Measurements from ENCODE around the gene CCL14.
"Not testable (repeated sequence)": the region's sequence is repeated elsewhere in the genome, so short reads cannot be mapped to it uniquely, and the experiment has no call there.

CCL14 gene

GRCh38 chr17:36017799-36018198, 31.3 kb upstream of the CCL14 start, which contains the start of gene CCL23:
CCL23 (minus strand) TSS chr17:36017972; CDS start chr17:36017897, 75 bp downstream.
- TF ChIP-seq, protein P1, sequence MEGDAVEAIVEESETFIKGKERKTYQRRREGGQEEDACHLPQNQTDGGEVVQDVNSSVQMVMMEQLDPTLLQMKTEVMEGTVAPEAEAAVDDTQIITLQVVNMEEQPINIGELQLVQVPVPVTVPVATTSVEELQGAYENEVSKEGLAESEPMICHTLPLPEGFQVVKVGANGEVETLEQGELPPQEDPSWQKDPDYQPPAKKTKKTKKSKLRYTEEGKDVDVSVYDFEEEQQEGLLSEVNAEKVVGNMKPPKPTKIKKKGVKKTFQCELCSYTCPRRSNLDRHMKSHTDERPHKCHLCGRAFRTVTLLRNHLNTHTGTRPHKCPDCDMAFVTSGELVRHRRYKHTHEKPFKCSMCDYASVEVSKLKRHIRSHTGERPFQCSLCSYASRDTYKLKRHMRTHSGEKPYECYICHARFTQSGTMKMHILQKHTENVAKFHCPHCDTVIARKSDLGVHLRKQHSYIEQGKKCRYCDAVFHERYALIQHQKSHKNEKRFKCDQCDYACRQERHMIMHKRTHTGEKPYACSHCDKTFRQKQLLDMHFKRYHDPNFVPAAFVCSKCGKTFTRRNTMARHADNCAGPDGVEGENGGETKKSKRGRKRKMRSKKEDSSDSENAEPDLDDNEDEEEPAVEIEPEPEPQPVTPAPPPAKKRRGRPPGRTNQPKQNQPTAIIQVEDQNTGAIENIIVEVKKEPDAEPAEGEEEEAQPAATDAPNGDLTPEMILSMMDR (IDR thresholded peaks at IDR 0.05; ENCODE audit: insufficient read depth, low read depth, low read length, missing control alignments) = no peak
- no peak within 1 kb of the TSS for H3K4me3 ChIP-seq (ENCODE audit: low read depth, low read length)
- no peak for DNase-seq (ENCODE audit: low read depth)

DNA sequence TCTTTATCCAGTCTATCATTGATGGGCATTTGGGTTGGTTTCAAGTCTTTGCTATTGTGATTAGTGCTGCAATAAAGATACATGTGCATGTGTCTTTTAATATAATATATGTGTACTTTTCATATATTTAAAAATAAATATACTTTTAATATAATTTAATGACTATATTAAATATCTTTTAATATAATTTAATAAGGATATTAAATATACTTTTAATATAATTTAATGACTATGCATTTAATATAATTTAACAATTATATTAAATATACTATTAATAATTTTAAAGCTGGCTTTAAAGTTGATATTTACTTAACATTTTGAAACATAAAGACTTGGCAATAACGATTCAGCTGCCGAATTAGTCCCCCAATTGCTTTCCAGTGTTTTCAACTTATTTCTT, 30.0 kb upstream of the CCL14 start:
- DNase-seq (ENCODE audit: low read depth) = no peak
- TF ChIP-seq, protein P1 (IDR thresholded peaks at IDR 0.05; ENCODE audit: insufficient read depth, low read depth, low read length, missing control alignments) = no peak
- no peak overlapping the region for H3K4me3 ChIP-seq (ENCODE audit: low read depth, low read length)

DNA sequence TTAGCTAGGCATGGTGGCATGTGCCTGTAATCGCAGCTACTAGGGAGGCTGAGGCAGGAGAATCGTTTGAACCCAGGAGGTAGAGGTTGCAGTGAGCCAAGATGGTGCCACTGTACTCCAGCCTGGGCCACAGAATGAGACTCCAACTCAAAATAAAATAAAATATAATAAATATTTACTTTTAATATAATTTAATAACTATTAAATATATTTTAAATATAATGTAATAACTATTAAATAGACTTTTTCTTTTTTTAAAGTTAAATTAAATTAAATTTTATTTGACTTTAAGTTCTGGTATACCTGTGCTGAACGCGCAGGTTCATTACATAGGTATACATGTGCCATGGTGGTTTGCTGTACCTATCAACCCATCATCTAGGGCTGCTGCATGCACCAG, 29.4 kb upstream of the CCL14 start:
- H3K4me3 ChIP-seq (ENCODE audit: low read depth, low read length); DNase-seq (ENCODE audit: low read depth): not testable (repeated sequence)

DNA sequence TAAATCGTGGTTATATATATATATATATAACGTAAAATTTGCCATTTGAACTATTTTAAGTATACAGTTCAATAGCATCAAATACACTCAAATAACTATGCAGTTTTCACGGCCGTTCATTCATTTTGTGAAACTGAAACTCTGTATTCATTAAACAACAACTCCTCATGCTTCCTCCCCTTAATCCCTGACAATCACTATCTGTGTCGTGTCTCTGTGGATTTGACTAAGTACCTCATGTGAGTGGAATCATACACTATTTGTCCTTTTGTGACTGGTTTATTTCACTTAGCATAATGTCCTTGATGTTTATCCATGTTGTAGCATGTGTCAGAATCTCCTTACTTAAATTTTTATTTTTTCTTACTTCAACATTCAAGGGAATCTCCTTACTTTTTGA, 28.4 kb upstream of the CCL14 start:
- no peak for DNase-seq (ENCODE audit: low read depth)
- no peak overlapping the region for H3K4me3 ChIP-seq (ENCODE audit: low read depth, low read length)
- TF ChIP-seq, protein P1 (IDR thresholded peaks at IDR 0.05; ENCODE audit: insufficient read depth, low read depth, low read length, missing control alignments) = no peak

GRCh38 chr17:36011201-36011600, 24.7 kb upstream of the CCL14 start:
- H3K4me3 ChIP-seq (ENCODE audit: low read depth, low read length) = no peak overlapping the region
- no peak for DNase-seq (ENCODE audit: low read depth)
- TF ChIP-seq, protein P1 (IDR thresholded peaks at IDR 0.05; ENCODE audit: insufficient read depth, low read depth, low read length, missing control alignments) = no peak

DNA sequence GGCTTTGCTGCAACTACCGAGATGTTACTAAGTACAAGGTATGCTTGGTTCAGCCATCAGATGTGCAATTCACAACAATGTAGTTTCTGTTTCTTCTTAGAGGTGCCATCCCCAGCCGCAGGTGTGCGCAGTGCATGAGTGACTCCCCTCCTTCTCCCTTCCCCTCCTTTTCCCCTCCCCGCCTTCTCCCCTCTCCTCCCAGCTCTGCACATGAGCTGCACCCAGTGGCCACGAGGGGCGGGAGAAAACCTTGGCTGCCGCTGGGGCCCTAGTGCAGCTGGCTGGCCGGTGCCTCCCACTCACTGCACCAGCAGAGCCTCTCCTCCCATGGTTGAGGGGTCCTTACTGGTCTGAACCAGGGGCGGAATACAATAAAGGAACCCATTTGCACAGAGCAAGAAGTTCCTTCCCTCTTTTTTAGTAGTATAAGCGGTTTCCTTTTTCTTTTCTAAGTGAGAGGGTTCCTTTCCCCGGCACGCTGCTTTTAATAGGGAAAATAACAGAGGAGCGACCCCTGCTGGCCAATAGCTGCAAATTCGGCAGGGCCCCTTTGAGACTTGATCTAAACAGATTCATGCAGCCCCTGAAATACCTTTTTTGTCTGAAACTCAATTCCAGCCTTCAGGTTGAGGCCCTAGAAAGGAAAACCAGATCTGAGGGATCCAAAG, 22.6 kb upstream of the CCL14 start:
- peak; percentile 31 for DNase-seq (ENCODE audit: low read depth)
- TF ChIP-seq, protein P1 (IDR thresholded peaks at IDR 0.05; ENCODE audit: insufficient read depth, low read depth, low read length, missing control alignments) = peak; percentile 37
- H3K4me3 ChIP-seq (ENCODE audit: low read depth, low read length) = no peak overlapping the region

GRCh38 chr17:36004594-36005108, 18.1 kb upstream of the CCL14 start:
- no peak for DNase-seq (ENCODE audit: low read depth)
- no peak overlapping the region for H3K4me3 ChIP-seq (ENCODE audit: low read depth, low read length)
- TF ChIP-seq, protein P1 (IDR thresholded peaks at IDR 0.05; ENCODE audit: insufficient read depth, low read depth, low read length, missing control alignments) = no peak
